IMR-90 (cell line): ENCODE measurements around the gene TIMELESS.

ENCODE experiments used
- BHLHE40 ChIP-seq: fragments of 150-350 bp; IDR thresholded peaks from 2 replicates; pipeline ENCODE4 v1.6.1; 2016; ENCODE audit warnings: mild to moderate bottlenecking, low read depth, low read length
- CEBPB ChIP-seq: IDR thresholded peaks from 2 replicates; pipeline ENCODE4 v1.6.1; 2012; ENCODE audit warnings: low read depth, low read length, improper control_type of control experiment
- CTCF ChIP-seq: conservative IDR thresholded peaks from 2 replicates; pipeline ENCODE4 v1.5.1; 2012; ENCODE audit warnings: mild to moderate bottlenecking, low read depth, low read length, improper control_type of control experiment
- ELK1 ChIP-seq: fragments of 150-350 bp; IDR thresholded peaks from 2 replicates; pipeline ENCODE4 v1.6.1; 2016; ENCODE audit warnings: low read depth, mild to moderate bottlenecking, low read length, moderate library complexity, borderline replicate concordance
- MXI1 ChIP-seq: IDR thresholded peaks from 2 replicates; pipeline ENCODE4 v1.6.1; 2012; ENCODE audit warnings: low read depth, mild to moderate bottlenecking, low read length, moderate library complexity, borderline replicate concordance
- POLR2A ChIP-seq: IDR thresholded peaks from 2 replicates; pipeline ENCODE4 v1.6.1; 2012; ENCODE audit warnings: mild to moderate bottlenecking, low read depth, low read length

- TF ChIP-seq CTCF (no peak), MXI1 (no peak), BHLHE40 (no peak), POLR2A (no peak), CEBPB (no peak), ELK1 (no peak)
Observed at GRCh38 chr12:56486694-56487093, 37.5 kb upstream of the TIMELESS start.
